UCSD-AML1 (cell line): Measurements from ENCODE around the gene TEX22.

Experiments used
- DNase-seq: peaks from one replicate; lab custom pipeline; 2025; ENCODE audit not compliant: unreplicated experiment; lab: John Stamatoyannopoulos, UW

The TEX22 gene

DNA sequence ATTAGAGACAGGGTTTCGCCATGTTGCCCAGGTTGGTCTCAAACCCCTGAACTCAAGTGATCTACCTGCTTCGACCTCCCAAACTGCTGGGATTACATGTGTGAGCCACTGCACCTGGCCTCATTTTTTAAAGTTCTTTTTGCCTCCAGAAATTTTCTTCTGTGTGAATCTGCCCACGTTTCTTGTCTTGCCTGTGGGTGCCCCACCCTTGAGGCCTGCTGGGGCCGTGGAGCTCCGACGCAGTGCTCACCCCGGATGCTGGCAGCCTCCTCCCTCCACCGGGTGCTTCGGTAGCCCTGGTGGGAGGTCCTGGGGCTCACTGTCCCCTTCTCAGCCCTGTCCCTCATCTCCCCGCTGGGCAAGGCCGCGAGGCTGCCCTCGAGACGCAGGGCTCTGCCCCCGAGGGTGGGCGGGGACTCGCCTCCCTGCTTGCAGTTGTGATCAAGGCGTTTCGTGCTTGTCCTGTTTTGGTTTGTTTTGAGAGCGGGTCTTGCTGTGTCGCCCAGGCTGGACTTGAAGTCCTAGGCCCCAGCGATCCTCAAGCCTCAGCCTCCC, 56.8 kb downstream of the TEX22 start:
- no peak for DNase-seq

DNA sequence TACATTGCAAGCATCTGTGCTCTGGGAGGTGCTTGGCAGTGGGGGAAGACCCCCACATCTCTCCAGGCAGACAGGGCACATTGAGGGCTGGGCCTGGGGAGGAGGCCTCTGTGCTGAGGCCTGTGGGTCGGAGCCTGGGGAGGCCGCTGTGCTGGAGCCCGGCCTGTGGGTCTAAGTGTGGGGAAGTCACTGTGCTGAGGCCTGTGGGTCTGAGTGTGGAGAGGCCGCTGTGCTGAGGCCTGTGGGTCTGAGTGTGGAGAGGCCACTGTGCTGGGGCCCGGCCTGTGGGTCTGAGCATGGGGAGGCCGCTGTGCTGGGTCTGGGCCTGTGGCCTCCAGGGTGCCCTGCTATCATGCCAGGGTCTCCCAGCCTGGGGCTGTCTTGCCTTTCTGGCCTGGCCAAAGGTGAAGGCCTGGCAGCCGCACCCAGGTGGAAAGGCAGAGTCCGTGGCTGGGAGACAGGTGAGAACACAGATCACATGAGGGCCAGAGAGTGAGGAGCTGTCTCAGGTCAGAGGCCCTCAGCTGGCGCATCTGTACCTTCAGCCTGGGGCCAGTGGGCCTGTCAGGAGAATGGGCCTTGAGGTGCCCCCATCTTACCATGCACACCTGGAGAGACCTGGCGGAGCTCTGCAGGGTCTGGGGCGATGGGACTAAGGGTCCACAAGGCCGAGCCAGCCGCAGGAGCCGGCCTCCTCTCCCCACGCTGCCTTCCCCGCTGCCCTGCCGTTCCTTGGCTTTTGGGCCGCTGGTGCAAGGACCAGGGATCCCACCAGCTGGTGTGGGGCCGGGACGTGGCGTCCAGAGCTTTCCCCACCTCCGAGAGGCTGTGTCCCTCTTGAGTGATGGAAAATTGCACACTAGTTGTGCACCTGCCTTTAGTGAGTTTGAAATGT, 57.7 kb downstream of the TEX22 start:
- no peak for DNase-seq

- no peak for DNase-seq
Observed at GRCh38 chr14:105456736-105457617, 58.6 kb downstream of the TEX22 start.

DNA sequence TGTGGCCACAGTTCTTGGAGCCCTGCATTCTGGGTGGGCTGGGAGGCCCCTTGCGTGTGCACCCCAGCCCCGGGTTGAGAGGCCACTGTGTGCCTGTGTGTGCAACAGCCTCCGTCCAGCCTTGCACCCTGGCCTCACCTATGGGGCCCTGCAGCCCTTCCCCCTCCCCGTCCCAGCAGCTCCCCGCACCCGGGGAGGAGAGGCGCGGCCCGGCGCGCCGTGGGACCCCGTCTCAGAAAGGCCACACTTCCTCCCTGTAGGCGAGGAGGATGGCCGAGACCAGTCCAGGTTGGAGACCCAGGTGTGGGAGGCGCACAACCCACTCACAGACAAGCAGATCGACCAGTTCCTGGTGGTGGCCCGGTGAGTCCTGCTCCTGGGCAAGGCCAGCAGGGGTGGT, 59.7 kb downstream of the TEX22 start:
- no peak for DNase-seq

- no peak for DNase-seq
Observed at GRCh38 chr14:105458571-105458970, 60.2 kb downstream of the TEX22 start.

DNA sequence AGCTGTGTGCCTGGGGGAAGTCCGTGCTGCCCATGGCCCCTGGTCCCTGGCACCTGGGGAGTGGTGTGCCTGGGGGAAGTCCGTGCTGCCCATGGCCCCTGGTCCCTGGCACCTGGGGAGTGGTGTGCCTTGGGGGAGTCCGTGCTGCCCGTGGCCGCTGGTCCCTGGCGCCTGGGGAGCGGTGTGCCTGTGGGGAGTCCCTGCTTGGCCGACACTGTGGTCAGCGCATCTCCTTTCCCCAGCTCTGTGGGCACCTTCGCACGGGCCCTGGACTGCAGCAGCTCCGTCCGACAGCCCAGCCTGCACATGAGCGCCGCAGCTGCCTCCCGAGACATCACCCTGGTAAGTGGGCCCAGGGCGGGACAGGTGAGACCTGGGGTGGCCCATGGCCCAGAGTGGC, 61.8 kb downstream of the TEX22 start:
- no peak for DNase-seq

GRCh38 chr14:105460616-105461015, 62.3 kb downstream of the TEX22 start:
- no peak for DNase-seq

DNA sequence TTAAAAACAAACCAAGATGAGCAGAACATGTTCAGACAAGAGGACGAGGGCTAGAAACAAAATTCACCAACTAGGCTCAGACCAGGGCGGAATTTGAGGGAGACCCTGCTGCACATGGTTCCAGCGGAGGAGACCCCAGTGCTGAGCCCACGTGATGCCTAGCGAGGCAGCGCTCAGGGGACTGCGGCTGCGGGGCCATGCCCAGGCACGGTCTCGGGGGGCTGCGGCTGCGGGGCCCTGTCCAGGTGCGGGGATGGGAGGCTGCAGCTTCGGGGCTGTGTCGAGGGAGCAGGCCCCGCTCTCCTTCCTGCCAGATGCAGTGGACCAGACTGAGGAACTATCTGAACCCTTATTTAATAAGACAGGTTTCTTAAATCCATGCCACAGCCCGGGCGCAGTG, 63.6 kb downstream of the TEX22 start:
- DNase-seq, result no peak
